Measurements from ENCODE around the gene PYGM.

GRCh38 chr11:64771861-64772260 is 12.1 kb upstream of the PYGM start:
- no peak for TF ChIP-seq CTCF (conservative IDR thresholded peaks at IDR 0.05)
- no peak for TF ChIP-seq ZFX (IDR thresholded peaks at IDR 0.05)
